PC-9 (cell line): Measurements from ENCODE around the gene SKAP2. TPM values are rescaled to one million over a fixed set of nuclear protein-coding genes. Genes with fewer than 3 reads are reported as not detected.
A peak's percentile ranks its signal among the peaks of the same experiment; 100 is the strongest.

Source experiments
- BruUV-seq: library from RNA; stranded (reverse); fragments of 400-500 nt; replicated peaks from 2 replicates; lab custom pipeline; 2021; lab: Mats Ljungman, UMichigan
- CTCF ChIA-PET: fragments of 300-600 bp; sonication (Branson Sonifier 250); formaldehyde crosslinking; loops from one replicate; lab custom pipeline; 2022; ENCODE audit warnings: antibody characterized with exemption; lab: Charles Lee
- POLR2A ChIA-PET: fragments of 300-600 bp; sonication (Branson Sonifier 250); formaldehyde crosslinking; loops from one replicate; lab custom pipeline; 2022; ENCODE audit warnings: antibody characterized with exemption; ENCODE audit not compliant: unreplicated experiment; lab: Charles Lee
- DNase-seq, 2 experiments: peaks; one replicate each; pipeline versions ENCODE4 v3.0.0 to v3.0.0-alpha.2; 2015 to 2022; ENCODE audit warnings: mixed read lengths in 1 of 2
- H2AFZ ChIP-seq: fragments of 200-600 bp; sonication (generic); 2 replicates; pipeline ENCODE4 v1.8.1; 2017; ENCODE audit warnings: antibody characterized with exemption
- H3F3A ChIP-seq: fragments of 200-600 bp; sonication (generic); 2 replicates; pipeline ENCODE4 v1.8.1; 2017; ENCODE audit warnings: antibody characterized with exemption, mild to moderate bottlenecking, low read depth; ENCODE audit not compliant: insufficient read depth
- H3K27ac ChIP-seq: fragments of 200-600 bp; sonication (generic); 2 replicates; pipeline ENCODE4 v1.6.1; 2016; ENCODE audit warnings: mixed run types
- H3K27me3 ChIP-seq: fragments of 200-600 bp; sonication (generic); 2 replicates; pipeline ENCODE4 v1.6.1; 2016; ENCODE audit warnings: low read depth, mixed run types; ENCODE audit not compliant: insufficient read depth
- H3K36me3 ChIP-seq: fragments of 200-600 bp; sonication (generic); 2 replicates; pipeline ENCODE4 v1.6.1; 2016; ENCODE audit warnings: low read depth, mixed run types
- H3K4me1 ChIP-seq: fragments of 200-600 bp; sonication (generic); replicated peaks from 2 replicates; pipeline ENCODE4 v1.6.1; 2016; ENCODE audit warnings: mixed run types; ENCODE audit not compliant: insufficient read depth
- H3K4me2 ChIP-seq: fragments of 200-600 bp; sonication (generic); 2 replicates; pipeline ENCODE4 v1.6.1; 2017; ENCODE audit warnings: mixed run types
- H3K4me3 ChIP-seq: fragments of 200-600 bp; sonication (generic); 2 replicates; pipeline ENCODE4 v1.6.1; 2016; ENCODE audit warnings: mixed run types
- H3K79me2 ChIP-seq: fragments of 200-600 bp; sonication (generic); 2 replicates; pipeline ENCODE4 v1.6.1; 2017; ENCODE audit warnings: low read depth, mixed run types
- H3K9me2 ChIP-seq: fragments of 200-600 bp; sonication (generic); 2 replicates; pipeline ENCODE4 v1.8.1; 2017; ENCODE audit warnings: mild to moderate bottlenecking; ENCODE audit not compliant: insufficient read depth
- H3K9me3 ChIP-seq: fragments of 200-600 bp; sonication (generic); 2 replicates; pipeline ENCODE4 v1.8.1; 2016; ENCODE audit warnings: low read depth; ENCODE audit not compliant: insufficient read depth
- H4K20me1 ChIP-seq: fragments of 200-600 bp; sonication (generic); 2 replicates; pipeline ENCODE4 v1.8.1; 2017; ENCODE audit not compliant: insufficient read depth
- EZH2 ChIP-seq: fragments of 200-600 bp; sonication (generic); IDR thresholded peaks from 2 replicates; pipeline ENCODE4 v1.8.0; 2017; ENCODE audit warnings: antibody characterized with exemption, low read depth
- intact Hi-C: fragments of 100-400 bp; cut with micrococcal nuclease; formaldehyde crosslinking; loops from one replicate; pipeline ENCODE4 v1.10.0; 2022; ENCODE audit not compliant: unreplicated experiment
- total RNA-seq: library from RNA; stranded (reverse); gene quantifications from 2 replicates; pipeline ENCODE4 v1.2.3, GENCODE V29; 2021
- TF ChIP-seq, protein P1 (sequence below): fragments of 200-600 bp; sonication (generic); conservative IDR thresholded peaks from 2 replicates; pipeline ENCODE4 v1.6.1; 2017; ENCODE audit warnings: mixed run types, antibody characterized with exemption, mild to moderate bottlenecking, moderate library complexity

The SKAP2 gene
- total RNA-seq, 1 experiment from 2014 or later, result 74.9 TPM

DNA sequence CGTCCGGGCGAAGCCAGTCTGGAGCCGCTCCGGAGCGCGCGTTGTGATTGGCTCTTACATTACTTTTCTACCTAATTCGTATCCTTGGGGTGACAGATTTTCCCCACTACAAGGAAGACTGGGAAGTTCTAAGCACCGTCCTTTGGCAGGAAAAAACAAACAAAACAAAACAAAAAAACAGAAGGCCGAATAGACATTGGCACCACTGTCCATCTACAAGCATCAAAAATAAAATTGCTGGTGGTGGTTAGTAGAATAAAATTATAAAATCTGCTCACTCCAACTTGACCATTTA, 651 bp upstream of the SKAP2 start:
- TSS peak; percentile 100 for BruUV-seq
- H4K20me1 ChIP-seq, result no peaks in the 10 kb centered on the region
- peaks cover 42% of the 10 kb centered on the region for H3K79me2 ChIP-seq
- TF ChIP-seq, protein P1, sequence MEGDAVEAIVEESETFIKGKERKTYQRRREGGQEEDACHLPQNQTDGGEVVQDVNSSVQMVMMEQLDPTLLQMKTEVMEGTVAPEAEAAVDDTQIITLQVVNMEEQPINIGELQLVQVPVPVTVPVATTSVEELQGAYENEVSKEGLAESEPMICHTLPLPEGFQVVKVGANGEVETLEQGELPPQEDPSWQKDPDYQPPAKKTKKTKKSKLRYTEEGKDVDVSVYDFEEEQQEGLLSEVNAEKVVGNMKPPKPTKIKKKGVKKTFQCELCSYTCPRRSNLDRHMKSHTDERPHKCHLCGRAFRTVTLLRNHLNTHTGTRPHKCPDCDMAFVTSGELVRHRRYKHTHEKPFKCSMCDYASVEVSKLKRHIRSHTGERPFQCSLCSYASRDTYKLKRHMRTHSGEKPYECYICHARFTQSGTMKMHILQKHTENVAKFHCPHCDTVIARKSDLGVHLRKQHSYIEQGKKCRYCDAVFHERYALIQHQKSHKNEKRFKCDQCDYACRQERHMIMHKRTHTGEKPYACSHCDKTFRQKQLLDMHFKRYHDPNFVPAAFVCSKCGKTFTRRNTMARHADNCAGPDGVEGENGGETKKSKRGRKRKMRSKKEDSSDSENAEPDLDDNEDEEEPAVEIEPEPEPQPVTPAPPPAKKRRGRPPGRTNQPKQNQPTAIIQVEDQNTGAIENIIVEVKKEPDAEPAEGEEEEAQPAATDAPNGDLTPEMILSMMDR, result no peak
- TF ChIP-seq EZH2, result no peak
- no peaks in the 10 kb centered on the region for H3K27me3 ChIP-seq
- H3K9me2 ChIP-seq, result no peaks in the 10 kb centered on the region
- peaks cover 23% of the 10 kb centered on the region for H3F3A ChIP-seq
- H3K27ac ChIP-seq, result peak overlapping the region; percentile 84
- 0 out of 2 replicates have a peak, but pooled peaks cover 9% of the 10 kb centered on the region for H3K36me3 ChIP-seq
- H3K9me3 ChIP-seq, result no peaks in the 10 kb centered on the region
- DNase-seq, result no peak
- ChIA-PET CTCF (no interaction called here), POLR2A (interaction anchor here (1.0 kb wide), 1 partner anchor 199 kb away, joined by 6 read pairs; no protein-coding TSS in a partner anchor)
- H3K4me3 ChIP-seq, result peak overlapping the region; percentile 77
- H3K4me1 ChIP-seq, result peaks cover 56% of the 10 kb centered on the region
- intact Hi-C loops, result loop anchor here (2.0 kb wide), 2 partner anchors 46 to 54 kb away; no protein-coding TSS in a partner anchor
- peak overlapping the region; percentile 93 for H2AFZ ChIP-seq
- H3K4me2 ChIP-seq, result peak overlapping the region; percentile 83

DNA sequence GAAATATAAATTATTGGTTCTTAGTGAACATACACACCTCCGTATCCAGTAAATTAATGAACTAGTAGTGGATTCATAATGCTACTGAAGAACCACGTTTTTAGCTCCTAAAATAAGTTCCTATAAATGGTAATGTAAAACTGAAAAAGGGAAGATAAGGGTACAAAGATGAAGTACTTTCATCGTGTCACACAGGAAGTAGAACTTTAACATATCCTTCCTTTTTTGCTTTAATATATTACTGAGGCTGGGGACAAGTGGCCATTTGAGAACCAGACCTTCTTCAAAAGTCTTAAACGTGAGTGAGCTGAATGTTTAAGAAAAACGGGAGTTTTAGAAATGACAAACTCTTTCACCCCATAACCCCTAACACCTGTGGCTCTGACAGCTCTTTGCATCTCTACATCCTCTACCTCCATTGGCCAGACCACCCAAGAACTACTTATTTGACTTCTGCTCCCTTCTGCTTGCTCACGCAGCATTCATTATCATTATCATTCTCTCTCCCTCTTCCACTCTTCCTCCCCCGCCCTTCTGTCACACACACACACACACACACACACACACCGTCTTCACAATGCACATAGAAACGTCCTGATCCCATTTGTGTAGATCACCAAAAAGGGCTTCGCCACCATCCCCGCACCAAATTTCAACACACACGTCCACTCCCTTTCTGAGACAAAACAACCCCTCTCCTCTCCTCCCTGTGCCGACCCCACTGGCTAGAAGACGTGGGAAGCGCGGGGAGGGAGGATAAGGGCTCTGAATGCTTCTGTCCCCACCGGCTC, 677 bp downstream of the SKAP2 start:
- H3F3A ChIP-seq, result peaks cover 19% of the 10 kb centered on the region
- H3K9me3 ChIP-seq, result no peaks in the 10 kb centered on the region
- peak overlapping the region; percentile 81 for H3K27ac ChIP-seq
- no peaks in the 10 kb centered on the region for H3K9me2 ChIP-seq
- peak overlapping the region; percentile 77 for H3K4me3 ChIP-seq
- H3K4me2 ChIP-seq, result peak overlapping the region; percentile 88
- TSS peak; percentile 76 for BruUV-seq
- H3K27me3 ChIP-seq, result no peaks in the 10 kb centered on the region
- CTCF ChIA-PET, result interaction anchor here (0.7 kb wide), 1 partner anchor 122 kb away, joined by 5 read pairs; no protein-coding TSS in a partner anchor
- POLR2A ChIA-PET, result interaction anchor here (0.6 to 1.0 kb wide), 3 partner anchors 159 to 251 kb away, joined by 3 to 6 read pairs (median 4); no protein-coding TSS in a partner anchor
- H3K4me1 ChIP-seq, result peaks cover 50% of the 10 kb centered on the region
- intact Hi-C loops, result loop anchor here (1.0 to 5.0 kb wide), 6 partner anchors 47 to 252 kb away; no protein-coding TSS in a partner anchor
- H4K20me1 ChIP-seq, result no peaks in the 10 kb centered on the region
- no peak for TF ChIP-seq EZH2
- TF ChIP-seq, protein P1, result no peak
- peak in 1 of 2 experiments; percentile 48 for DNase-seq
- peaks cover 55% of the 10 kb centered on the region for H3K79me2 ChIP-seq
- peak overlapping the region; percentile 86 for H2AFZ ChIP-seq
- H3K36me3 ChIP-seq, result 0 out of 2 replicates have a peak, but pooled peaks cover 13% of the 10 kb centered on the region

DNA sequence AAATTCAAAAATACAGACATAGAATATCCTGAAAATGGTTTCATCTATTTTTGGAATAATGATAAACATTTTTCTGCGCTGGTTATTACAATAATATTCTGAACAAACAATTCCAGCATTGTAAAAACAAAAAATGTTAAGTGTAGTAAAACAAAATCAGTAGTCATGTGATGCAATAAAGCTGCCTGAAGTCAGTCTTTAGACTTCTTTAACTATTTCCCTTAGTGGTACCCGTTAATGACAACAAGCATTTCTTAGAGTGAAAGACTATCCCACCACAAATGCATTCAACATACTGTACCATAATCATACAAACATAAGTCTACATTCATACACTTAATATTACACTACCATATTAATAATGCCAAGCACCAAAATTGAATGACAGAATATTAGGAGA, 1.6 kb downstream of the SKAP2 start:
- Histone ChIP-seq H3K9me3 (no peaks in the 10 kb centered on the region), H3K4me3 (peak overlapping the region; percentile 77), H3K79me2 (peaks cover 64% of the 10 kb centered on the region), H2AFZ (no peak overlapping the region), H3K9me2 (no peaks in the 10 kb centered on the region), H4K20me1 (no peaks in the 10 kb centered on the region), H3K4me1 (peaks cover 46% of the 10 kb centered on the region), H3F3A (peaks cover 19% of the 10 kb centered on the region), H3K27ac (peak overlapping the region; percentile 81), H3K36me3 (0 out of 2 replicates have a peak, but pooled peaks cover 13% of the 10 kb centered on the region), H3K4me2 (peak overlapping the region; percentile 88), H3K27me3 (no peaks in the 10 kb centered on the region)
- ChIA-PET POLR2A (interaction anchor here (0.6 kb wide), 2 partner anchors 158 to 251 kb away, joined by 3 to 4 read pairs; no protein-coding TSS in a partner anchor), CTCF (no interaction called here)
- DNase-seq, result no peak
- no TSS peak for BruUV-seq
- intact Hi-C loops, result loop anchor here (5.0 kb wide), 2 partner anchors 164 to 184 kb away; no protein-coding TSS in a partner anchor
- TF ChIP-seq, protein P1, result no peak
- no peak for TF ChIP-seq EZH2
